Gastroesophageal sphincter (tissue), 3 donors: ENCODE results near the gene PNMA6A.
"Not testable (repeated sequence)": the region's sequence is repeated elsewhere in the genome, so short reads cannot be mapped to it uniquely, and the experiment has no call there.

Experiments used
- CTCF ChIP-seq, 4 experiments: fragments of 200-600 bp in 2 of 4; fragments of 450-650 bp in 2 of 4; sonication (generic) in 1 of 4; IDR thresholded peaks; one replicate each; pipeline ENCODE4 v1.5.1; 2017 to 2019; ENCODE audit warnings: antibody characterized with exemption in 4 of 4, mild to moderate bottlenecking in 2 of 4, moderate library complexity in 2 of 4
- EP300 ChIP-seq: sonication (generic); formaldehyde crosslinking; IDR thresholded peaks from one replicate; pipeline ENCODE4 v1.6.1; 2017; ENCODE audit warnings: antibody characterized with exemption, mild to moderate bottlenecking
- POLR2A ChIP-seq, 2 donors: fragments of 450-650 bp; IDR thresholded peaks; one replicate each; pipeline ENCODE4 v1.6.1; 2017; ENCODE audit warnings: antibody characterized with exemption in 2 of 2, mild to moderate bottlenecking in 2 of 2, moderate library complexity in 1 of 2
- POLR2AphosphoS5 ChIP-seq: sonication (generic); formaldehyde crosslinking; IDR thresholded peaks from one replicate; pipeline ENCODE4 v1.6.1; 2017; ENCODE audit warnings: antibody characterized with exemption

DNA sequence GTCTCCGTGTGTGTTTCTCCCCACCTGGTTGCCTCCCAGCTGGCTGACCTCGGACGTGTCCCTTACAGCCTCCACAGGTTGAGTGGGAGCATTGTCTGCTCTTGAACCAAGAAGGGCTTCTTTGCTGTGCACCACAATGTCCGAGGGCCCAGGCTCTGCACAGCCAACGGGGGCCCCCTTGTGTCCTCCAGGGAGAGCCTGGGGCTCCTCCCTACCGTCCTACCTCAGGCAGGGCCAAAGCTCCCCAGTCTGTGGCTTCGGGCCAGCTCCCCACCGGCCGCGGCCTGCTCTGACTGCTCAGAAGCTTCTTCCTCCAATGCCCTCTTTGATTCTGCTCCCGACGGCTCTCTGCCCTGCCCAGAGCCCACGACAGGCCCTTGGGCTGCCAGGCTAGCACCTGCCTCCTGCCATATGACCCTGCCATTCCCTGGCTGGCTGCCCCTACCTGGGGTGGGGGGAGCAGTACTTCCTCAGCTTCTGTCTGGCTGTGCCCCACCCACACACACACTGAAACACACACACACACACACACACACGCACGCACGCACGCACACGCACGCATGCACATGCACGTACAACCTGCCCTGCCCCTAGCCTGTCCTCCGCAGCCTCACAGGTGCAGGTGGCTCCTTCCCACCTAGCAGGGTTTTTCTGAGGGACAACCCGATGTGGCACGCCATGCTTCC is 11.1 kb downstream of the PNMA6A start:
- not testable (repeated sequence) for TF ChIP-seq CTCF (IDR thresholded peaks at IDR 0.05); POLR2A (IDR thresholded peaks at IDR 0.05); EP300; POLR2AphosphoS5
